Measurements from ENCODE around the gene GABBR2.

DNA sequence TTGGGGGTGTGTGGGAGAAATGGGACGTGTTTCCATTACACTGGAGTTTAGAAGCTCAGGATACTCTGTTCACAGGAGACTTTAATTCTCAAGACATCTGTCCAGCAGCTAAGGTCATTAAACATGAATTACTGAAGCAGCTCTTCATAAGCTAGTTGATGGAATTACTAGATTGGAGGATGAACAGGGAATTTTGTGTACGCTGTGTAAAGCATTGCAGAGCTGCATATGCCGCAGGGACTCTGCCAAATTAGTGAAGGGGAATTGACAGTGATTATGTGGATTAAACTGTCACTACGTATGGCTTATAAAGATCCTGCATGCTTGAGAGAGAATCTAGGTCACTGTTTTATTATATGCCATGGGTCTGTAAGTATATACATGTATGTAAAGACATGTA, 275.8 kb downstream of the GABBR2 start:
- TF ChIP-seq, protein P1, sequence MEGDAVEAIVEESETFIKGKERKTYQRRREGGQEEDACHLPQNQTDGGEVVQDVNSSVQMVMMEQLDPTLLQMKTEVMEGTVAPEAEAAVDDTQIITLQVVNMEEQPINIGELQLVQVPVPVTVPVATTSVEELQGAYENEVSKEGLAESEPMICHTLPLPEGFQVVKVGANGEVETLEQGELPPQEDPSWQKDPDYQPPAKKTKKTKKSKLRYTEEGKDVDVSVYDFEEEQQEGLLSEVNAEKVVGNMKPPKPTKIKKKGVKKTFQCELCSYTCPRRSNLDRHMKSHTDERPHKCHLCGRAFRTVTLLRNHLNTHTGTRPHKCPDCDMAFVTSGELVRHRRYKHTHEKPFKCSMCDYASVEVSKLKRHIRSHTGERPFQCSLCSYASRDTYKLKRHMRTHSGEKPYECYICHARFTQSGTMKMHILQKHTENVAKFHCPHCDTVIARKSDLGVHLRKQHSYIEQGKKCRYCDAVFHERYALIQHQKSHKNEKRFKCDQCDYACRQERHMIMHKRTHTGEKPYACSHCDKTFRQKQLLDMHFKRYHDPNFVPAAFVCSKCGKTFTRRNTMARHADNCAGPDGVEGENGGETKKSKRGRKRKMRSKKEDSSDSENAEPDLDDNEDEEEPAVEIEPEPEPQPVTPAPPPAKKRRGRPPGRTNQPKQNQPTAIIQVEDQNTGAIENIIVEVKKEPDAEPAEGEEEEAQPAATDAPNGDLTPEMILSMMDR (conservative IDR thresholded peaks at IDR 0.05; ENCODE audit: low read length): no peak
- no peak for TF ChIP-seq EZH2phosphoT487 (IDR thresholded peaks at IDR 0.05; ENCODE audit: borderline replicate concordance, low read depth, low read length)
